Adipocyte (in vitro differentiated cells): Measurements from ENCODE around the gene KCTD5.
"Not testable (repeated sequence)": the region's sequence is repeated elsewhere in the genome, so short reads cannot be mapped to it uniquely, and the experiment has no call there.

ENCODE experiments used
- DNase-seq: peaks from one replicate; pipeline ENCODE4 v3.0.0-alpha.2; 2015; ENCODE audit warnings: low read depth
- H3K27me3 ChIP-seq: replicated peaks from 2 replicates; pipeline ENCODE4 v1.7.0; 2013; ENCODE audit warnings: mild to moderate bottlenecking, low read length, moderate library complexity; ENCODE audit not compliant: control insufficient read depth, insufficient read depth
- H3K36me3 ChIP-seq: 2 replicates; pipeline ENCODE4 v1.7.0; 2013; ENCODE audit warnings: low read length, mild to moderate bottlenecking, moderate library complexity; ENCODE audit not compliant: control insufficient read depth, insufficient read depth, severe bottlenecking
- H3K4me1 ChIP-seq: 2 replicates; pipeline ENCODE4 v1.7.0; 2013; ENCODE audit warnings: mild to moderate bottlenecking, low read length, moderate library complexity; ENCODE audit not compliant: control insufficient read depth, insufficient read depth
- H3K4me3 ChIP-seq: 2 replicates; pipeline ENCODE4 v1.7.0; 2013; ENCODE audit warnings: mild to moderate bottlenecking, low read length, moderate library complexity
- H3K9ac ChIP-seq: 2 replicates; pipeline ENCODE4 v1.7.0; 2013; ENCODE audit warnings: mild to moderate bottlenecking, low read length, moderate library complexity
- H3K9me3 ChIP-seq: 2 replicates; pipeline ENCODE4 v1.7.0; 2013; ENCODE audit warnings: mild to moderate bottlenecking, low read length, moderate library complexity; ENCODE audit not compliant: control insufficient read depth

KCTD5 gene

DNA sequence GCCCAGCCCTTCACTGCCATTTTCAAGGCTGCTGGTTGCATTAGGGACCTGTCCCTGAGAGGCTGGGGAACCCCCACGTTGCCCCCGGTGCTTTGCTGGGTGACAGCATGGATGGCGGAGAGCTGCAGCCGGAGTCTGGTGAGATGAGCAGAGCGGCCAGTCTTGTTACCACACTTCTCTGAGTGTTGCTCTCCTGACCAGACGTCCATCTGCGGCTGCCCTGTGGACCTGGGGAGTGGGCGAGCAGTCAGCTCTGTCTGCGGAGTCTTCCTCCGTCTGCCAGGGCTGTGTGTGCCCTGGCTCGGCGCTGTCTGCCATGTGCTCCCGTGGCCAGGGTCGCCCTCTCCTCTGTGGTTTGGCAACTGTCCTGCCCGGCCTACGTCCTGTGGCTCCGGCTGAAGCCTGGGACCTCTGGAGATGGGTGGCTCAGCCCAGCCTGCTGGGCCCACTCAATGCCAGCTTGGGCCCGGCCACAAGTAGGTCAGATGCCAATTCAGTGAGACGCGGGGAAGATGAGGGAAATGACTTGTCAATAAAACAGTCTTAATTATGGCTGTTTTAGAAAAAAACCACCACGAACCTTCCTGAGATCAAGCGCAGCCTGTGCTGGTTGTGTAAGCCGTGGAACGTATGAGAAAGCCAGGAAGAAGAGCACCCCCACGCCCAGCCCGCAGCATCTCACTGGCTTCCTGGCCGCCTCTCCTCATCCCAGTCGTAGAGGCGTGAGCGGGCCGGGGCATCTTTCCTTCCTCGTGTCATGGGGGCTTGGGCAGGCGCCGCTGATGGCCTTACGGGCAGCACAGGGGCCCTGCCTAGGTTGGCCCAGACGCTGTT is 7.9 kb downstream of the KCTD5 start:
- Histone ChIP-seq H3K4me1 (peaks cover 9% of the 10 kb centered on the region), H3K36me3 (peaks cover 6% of the 10 kb centered on the region), H3K9me3 (no peaks in the 10 kb centered on the region), H3K4me3 (no peak overlapping the region), H3K9ac (no peak overlapping the region), H3K27me3 (no peaks in the 10 kb centered on the region)
- no peak for DNase-seq

DNA sequence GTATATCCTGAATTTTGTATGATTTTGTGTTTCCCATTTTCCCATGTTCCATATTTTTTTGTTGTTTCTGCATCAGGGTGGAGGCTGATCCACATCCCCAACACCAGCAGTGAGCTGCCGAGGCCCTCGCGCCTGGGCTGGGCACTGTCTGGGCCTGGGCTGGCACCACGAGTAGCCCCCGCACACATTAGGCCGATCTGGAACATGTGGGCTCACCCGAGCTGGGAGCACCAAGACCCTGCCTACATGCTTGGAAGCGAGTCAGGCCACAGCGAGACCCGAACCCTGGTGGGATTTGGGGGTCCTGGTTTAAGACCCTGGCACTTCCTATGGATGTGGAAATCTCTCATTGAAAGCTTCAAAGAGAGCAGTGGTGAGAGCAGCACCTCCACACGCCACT is 8.5 kb downstream of the KCTD5 start:
- Histone ChIP-seq H3K9me3 (no peaks in the 10 kb centered on the region), H3K4me3 (no peak overlapping the region), H3K9ac (no peak overlapping the region), H3K27me3 (no peaks in the 10 kb centered on the region), H3K4me1 (peaks cover 9% of the 10 kb centered on the region), H3K36me3 (peaks cover 6% of the 10 kb centered on the region)
- DNase-seq = no peak

DNA sequence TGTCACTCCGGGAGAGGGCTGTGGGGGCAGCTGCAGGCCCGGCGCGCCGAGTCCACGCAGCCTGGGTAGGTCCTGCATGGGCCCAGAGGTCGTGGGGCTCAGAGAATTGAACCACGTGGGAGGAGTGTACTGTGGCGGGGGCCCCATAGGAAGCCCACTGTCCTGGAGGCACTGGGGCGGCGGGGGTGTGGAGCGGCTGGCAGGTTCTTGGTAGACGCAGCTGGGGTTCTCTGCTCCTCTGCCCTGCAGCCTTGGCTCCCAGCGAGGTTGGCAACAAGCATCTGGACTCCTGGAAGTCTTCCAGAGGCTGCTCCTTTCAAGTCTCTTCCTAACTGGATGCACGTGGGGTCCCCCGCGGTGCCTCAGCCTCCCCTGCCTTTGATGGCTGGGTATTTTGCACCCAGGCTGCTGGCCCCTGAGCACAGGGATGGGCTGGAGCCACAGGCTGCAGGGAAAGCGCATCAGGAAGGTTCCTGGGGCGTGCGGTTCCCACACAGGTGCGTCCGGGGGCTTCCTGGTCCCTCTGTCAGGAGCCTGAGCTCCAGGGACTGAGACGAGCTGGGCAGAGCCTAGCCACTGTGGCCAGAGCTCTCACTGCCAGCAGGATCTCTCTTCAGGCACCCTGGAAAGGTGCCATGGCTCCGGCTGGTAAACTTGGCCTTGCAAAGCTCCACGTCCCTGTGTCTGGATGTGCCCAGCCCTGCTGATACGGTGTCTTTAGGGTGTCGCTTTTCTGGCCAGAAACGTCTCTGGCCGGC is 9.3 kb downstream of the KCTD5 start:
- no peak overlapping the region for H3K4me3 ChIP-seq
- no peaks in the 10 kb centered on the region for H3K9me3 ChIP-seq
- DNase-seq = no peak
- H3K4me1 ChIP-seq = peaks cover 9% of the 10 kb centered on the region
- peak overlapping the region; percentile 38 for H3K9ac ChIP-seq
- H3K36me3 ChIP-seq = peaks cover 8% of the 10 kb centered on the region
- H3K27me3 ChIP-seq = no peaks in the 10 kb centered on the region

DNA sequence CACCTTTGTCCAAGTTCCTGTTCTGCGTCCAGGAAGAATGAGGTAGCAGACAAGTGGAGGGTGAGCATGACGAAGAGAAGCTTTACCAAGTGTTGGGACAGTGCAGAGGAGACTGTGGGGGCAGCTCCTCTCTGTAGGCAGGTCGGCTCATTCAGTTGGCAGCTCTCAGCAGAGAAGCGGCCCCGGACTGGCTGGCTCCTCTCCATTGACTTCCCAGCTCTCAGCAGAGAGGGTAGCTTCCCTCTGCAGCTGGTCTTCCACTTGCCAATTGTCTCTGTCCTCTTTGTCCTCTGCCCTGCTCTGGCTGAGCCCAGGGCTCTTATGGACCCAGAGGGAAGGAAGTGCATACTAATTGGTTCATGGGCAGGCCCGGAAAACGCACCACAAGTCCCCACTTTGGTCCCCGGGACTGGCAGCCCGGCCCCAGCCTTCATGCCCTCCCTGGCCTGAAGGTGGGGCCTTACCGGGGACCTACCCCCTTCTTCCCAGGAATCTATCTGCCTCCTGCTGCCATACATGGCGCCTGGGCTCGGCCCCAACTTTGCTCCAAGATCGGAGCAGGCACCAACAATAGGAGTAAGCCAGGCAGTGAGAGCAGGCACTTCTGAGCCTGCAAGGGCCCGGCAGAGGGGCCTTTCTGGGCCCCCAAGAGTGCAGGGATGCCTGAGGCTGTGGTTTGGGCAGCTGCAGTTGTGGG is 10.1 kb downstream of the KCTD5 start:
- Histone ChIP-seq H3K9me3 (no peaks in the 10 kb centered on the region), H3K4me3 (no peak overlapping the region), H3K36me3 (peaks cover 15% of the 10 kb centered on the region), H3K27me3 (no peaks in the 10 kb centered on the region), H3K9ac (peak overlapping the region; percentile 38), H3K4me1 (peaks cover 9% of the 10 kb centered on the region)
- no peak for DNase-seq

DNA sequence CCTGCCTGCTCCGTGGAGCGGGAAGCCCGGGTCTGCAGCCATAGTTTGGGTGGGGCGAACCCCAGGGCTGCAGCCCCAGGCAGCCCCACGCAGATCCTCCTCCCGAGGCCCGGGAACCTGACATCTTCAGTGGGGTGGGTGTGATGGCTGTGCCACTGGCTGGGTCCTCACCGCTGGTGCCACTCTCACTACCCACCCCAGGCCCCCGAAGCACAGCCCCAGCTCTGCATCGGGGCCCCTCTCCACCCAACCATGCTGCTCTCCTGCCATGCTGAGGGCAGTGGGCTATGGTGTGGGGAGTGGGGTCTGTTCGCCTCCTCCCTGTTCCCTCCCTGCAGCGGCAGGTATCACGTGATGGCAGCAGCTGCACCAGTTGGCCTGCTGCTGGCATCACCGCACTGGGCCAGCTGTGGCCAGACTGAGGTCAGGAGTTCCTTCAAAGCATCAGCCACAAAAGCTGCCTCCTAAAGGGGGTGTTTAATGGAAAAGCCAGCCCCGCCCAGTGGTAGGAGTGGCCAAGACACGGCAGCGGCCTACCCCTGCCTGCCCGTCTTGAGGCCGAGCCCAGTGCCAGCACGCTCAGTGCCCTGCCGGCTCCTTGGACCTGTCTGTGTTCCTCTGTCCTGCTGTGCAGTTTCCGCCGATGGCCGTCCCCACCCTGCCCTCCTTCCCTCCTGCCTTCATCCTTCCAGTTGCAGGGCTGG is 10.8 kb downstream of the KCTD5 start:
- H3K36me3 ChIP-seq = peaks cover 22% of the 10 kb centered on the region
- DNase-seq = no peak
- H3K27me3 ChIP-seq = no peaks in the 10 kb centered on the region
- peaks cover 9% of the 10 kb centered on the region for H3K4me1 ChIP-seq
- no peak overlapping the region for H3K9ac ChIP-seq
- H3K9me3 ChIP-seq = no peaks in the 10 kb centered on the region
- no peak overlapping the region for H3K4me3 ChIP-seq

DNA sequence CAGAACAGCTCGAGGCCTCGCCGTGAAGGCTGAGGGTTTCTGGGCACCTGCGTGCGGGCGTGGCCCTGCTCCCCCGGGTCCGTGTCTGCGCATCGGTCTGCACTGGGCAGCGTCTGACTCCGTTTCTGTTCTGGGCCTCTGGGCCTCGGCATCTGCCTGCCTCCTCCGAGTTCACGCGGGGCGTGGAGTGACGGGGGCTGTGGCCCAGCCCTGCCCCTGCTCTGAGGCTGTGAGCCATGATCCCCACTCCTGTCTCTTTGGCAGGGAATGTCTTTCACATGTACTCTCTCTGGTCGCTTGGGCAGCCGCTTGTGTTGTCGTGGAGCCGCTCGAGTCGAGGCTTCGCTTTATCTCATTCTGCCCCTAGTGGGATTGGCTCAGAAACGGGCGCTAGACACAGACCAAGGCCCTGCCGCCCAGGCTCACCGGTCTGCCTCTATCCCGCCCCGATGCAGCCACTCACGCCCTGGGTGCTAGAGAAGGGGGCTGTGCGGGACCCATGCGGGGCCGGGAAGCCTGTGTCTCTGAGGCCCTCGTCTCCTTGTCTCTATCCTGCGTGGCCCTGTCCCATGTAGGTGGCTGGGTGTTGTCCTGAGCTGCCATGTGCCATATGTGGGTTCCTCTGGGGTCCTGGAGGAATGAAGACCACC is 14.4 kb downstream of the KCTD5 start:
- H3K4me1 ChIP-seq, DNase-seq, H3K4me3 ChIP-seq, H3K27me3 ChIP-seq, H3K9me3 ChIP-seq, H3K9ac ChIP-seq: not testable (repeated sequence)
- peaks cover 49% of the 10 kb centered on the region for H3K36me3 ChIP-seq

DNA sequence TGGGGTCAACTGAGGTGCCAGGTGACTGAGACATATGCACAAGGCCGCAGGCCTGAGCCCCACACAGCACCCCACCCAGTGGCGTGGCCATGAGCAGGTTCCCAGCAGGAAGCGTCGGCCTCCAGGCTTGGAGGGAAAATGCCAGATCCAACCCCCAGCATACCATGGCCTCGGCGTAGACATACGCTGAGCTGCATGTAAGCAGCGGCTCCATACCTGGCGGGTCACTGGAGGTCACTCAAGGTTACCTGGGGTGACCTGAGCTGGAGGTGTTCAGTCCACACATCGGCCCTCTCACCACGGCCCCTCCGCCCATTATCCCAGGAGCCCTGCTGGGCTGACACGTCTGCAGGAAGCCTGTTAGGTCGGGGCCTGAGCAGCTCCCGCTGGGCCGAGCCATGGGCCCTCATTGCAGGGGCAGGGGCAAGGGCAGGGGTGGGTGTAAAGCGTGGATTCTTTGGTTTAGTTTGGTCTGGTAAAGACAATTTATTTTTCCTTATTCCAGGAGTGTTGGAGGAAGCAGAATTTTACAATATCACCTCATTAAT is 15.2 kb downstream of the KCTD5 start:
- H3K4me1 ChIP-seq = peaks cover under 1% of the 10 kb centered on the region
- peaks cover 54% of the 10 kb centered on the region for H3K36me3 ChIP-seq
- H3K4me3 ChIP-seq = no peak overlapping the region
- no peak overlapping the region for H3K9ac ChIP-seq
- no peaks in the 10 kb centered on the region for H3K9me3 ChIP-seq
- no peaks in the 10 kb centered on the region for H3K27me3 ChIP-seq
- no peak for DNase-seq

DNA sequence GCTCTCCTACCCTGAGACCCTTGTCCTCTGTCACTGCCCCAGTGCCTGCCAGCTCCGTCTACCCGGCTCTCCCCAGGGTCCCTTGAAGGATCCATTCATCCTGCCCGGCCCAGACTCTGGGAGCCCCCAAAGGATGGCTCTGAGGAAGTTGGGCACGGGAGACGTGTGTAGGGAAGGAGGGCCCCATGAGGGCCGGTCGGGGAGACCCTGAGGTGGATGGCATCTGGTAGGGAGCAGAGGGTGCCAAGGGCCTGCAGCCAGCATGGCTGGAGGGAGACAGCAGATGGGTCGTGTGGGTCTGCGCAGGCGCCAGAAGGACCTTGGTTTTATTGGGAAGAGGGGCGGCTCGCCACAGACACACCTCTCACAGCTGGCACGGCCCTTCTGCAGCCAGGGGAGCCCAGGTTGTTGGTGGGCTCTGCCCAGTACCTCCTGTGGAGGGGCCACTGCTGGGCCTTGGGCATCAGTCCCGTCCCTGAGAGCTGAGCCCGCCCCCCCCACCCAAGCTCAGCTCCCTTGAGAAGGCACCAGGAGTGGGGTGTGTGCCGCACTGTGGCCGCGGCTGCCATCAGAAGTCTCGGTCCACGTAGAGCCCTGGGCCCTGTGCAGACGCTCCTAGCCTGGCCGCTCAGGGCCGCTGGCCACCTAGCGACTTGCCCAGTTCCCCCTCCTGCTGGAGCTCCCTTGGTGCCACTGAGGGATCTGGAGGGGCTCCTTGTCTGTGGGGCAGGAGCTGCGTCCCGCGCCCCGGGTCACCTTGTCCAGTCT is 16.0 kb downstream of the KCTD5 start:
- Histone ChIP-seq H3K36me3 (peaks cover 62% of the 10 kb centered on the region), H3K27me3 (no peaks in the 10 kb centered on the region)

DNA sequence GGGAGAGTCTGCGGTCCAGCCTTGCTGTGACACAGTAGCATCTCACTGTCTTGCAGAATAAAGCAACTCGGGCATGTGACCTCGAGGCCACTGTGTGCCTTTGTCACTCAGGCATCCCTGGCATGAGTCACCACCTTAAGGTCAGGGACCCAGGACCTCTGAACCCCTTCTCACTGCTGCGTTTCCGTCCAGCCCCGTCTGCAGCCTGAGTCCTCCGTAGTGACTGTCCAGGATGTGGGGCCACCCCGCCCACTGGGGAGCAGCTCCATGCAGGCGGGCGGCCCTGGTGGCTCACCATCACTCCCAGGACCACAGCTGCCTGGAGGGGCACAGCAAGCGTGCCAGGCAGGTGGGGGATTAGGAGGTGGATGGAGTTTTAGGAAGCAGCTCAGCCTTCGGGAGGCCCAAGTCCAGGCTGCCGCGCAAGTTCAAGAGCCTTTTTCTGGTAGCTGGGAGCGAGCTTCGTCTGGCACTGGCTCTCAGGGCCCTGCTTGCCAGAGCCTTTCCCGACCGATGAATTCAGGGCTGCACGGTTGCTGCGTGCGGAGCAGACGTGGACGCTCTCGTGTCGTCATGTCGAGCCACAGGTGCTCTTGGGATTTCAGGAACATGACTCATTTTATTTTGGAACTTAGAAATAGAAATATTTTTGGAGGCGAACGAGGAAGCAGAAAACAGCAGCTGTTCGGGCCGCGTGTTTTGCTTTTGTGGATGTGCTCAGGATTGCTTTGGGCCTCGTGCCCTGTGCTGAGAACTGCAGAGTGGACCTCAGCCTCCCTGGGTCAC is 16.8 kb downstream of the KCTD5 start:
- Histone ChIP-seq H3K9ac (no peak overlapping the region), H3K36me3 (peaks cover 67% of the 10 kb centered on the region)

More for the DNA sequence above, 16.0 kb downstream of the KCTD5 start:
- Histone ChIP-seq H3K9me3 (no peaks in the 10 kb centered on the region), H3K9ac (no peak overlapping the region), H3K4me1 (no peaks in the 10 kb centered on the region), H3K4me3 (no peak overlapping the region)
- DNase-seq = no peak

More for the DNA sequence above, 16.8 kb downstream of the KCTD5 start:
- H3K27me3 ChIP-seq = no peaks in the 10 kb centered on the region
- H3K4me3 ChIP-seq = no peak overlapping the region
- no peaks in the 10 kb centered on the region for H3K4me1 ChIP-seq
- no peaks in the 10 kb centered on the region for H3K9me3 ChIP-seq
- no peak for DNase-seq
